Suprapubic skin (tissue), 4 donors: Measurements from ENCODE around the gene METTL22.

Source experiments
- POLR2A ChIP-seq, 2 donors: fragments of 450-650 bp; IDR thresholded peaks; one replicate each; pipeline ENCODE4 v1.6.1; 2017; ENCODE audit warnings: antibody characterized with exemption in 2 of 2, mild to moderate bottlenecking in 2 of 2, moderate library complexity in 2 of 2
- POLR2AphosphoS5 ChIP-seq, 3 donors: sonication (generic); formaldehyde crosslinking; IDR thresholded peaks; one replicate each; pipeline ENCODE4 v1.6.1; 2017; ENCODE audit warnings: antibody characterized with exemption in 3 of 3
- TF ChIP-seq, protein P1 (sequence below), 2 donors: fragments of 200-600 bp in 1 of 2; fragments of 450-650 bp in 1 of 2; sonication (generic) in 1 of 2; IDR thresholded peaks; one replicate each; pipeline ENCODE4 v1.5.1; 2016 to 2019; ENCODE audit warnings: antibody characterized with exemption in 2 of 2, mild to moderate bottlenecking in 1 of 2, moderate library complexity in 1 of 2

DNA sequence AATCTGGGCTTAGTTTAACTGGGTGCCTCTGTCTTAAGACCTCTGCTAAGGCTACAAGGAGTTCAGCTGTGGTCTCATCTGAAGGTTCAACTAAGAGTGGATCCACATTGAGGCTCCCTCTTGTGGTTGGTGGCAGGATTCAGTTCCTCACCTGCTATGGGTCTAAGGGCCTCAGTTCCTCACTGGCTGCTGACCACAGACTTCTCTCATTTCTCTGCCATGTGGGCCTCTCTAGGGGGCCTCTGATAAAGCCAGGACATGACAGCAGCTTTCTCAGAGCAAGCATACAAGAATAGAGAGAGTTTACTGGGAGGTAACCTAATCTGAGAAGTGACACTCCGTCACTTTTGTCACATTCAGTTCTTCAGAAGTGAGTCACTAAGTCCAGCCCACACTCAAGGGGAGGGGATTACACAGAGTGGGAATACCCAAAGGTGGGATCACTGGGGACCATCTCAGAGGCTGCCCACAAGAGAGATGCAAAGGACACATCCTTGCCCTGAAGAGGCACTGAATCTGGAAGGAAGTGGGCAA is 33.8 kb downstream of the METTL22 start:
- no peak for TF ChIP-seq POLR2A (IDR thresholded peaks at IDR 0.05)
- TF ChIP-seq, protein P1, sequence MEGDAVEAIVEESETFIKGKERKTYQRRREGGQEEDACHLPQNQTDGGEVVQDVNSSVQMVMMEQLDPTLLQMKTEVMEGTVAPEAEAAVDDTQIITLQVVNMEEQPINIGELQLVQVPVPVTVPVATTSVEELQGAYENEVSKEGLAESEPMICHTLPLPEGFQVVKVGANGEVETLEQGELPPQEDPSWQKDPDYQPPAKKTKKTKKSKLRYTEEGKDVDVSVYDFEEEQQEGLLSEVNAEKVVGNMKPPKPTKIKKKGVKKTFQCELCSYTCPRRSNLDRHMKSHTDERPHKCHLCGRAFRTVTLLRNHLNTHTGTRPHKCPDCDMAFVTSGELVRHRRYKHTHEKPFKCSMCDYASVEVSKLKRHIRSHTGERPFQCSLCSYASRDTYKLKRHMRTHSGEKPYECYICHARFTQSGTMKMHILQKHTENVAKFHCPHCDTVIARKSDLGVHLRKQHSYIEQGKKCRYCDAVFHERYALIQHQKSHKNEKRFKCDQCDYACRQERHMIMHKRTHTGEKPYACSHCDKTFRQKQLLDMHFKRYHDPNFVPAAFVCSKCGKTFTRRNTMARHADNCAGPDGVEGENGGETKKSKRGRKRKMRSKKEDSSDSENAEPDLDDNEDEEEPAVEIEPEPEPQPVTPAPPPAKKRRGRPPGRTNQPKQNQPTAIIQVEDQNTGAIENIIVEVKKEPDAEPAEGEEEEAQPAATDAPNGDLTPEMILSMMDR (IDR thresholded peaks at IDR 0.05): no peak
- no peak for TF ChIP-seq POLR2AphosphoS5 (IDR thresholded peaks at IDR 0.05)
